GM19240 (cell line): ENCODE results near the gene MDK.
A peak's percentile ranks its signal among the peaks of the same experiment; 100 is the strongest.
"Not testable (repeated sequence)": the region's sequence is repeated elsewhere in the genome, so short reads cannot be mapped to it uniquely, and the experiment has no call there.

Source experiments
- DNase-seq: peaks from one replicate; pipeline ENCODE4 v3.0.0; 2011; ENCODE audit warnings: low spot score; ENCODE audit not compliant: insufficient read length

Gene MDK

GRCh38 chr11:46367244-46367915 is 14.1 kb upstream of the MDK start:
- DNase-seq: no peak

GRCh38 chr11:46367916-46368267 is 13.6 kb upstream of the MDK start:
- DNase-seq: no peak

- no peak for DNase-seq
These were observed 11.9 kb upstream of the MDK start for GRCh38 chr11:46369458-46370152.

GRCh38 chr11:46370253-46370652 is 11.2 kb upstream of the MDK start:
- no peak for DNase-seq

- DNase-seq: not testable (repeated sequence)
These were observed 10.2 kb upstream of the MDK start for GRCh38 chr11:46371262-46371661.

- no peak for DNase-seq
These were observed 9.4 kb upstream of the MDK start for GRCh38 chr11:46372086-46372485.

GRCh38 chr11:46372501-46372900 is 9.0 kb upstream of the MDK start:
- DNase-seq: not testable (repeated sequence)

- DNase-seq: no peak
These were observed 7.4 kb upstream of the MDK start for GRCh38 chr11:46373787-46374740.

- no peak for DNase-seq
These were observed 6.7 kb upstream of the MDK start for GRCh38 chr11:46374815-46375214.

GRCh38 chr11:46375392-46376101 is 5.9 kb upstream of the MDK start:
- DNase-seq: no peak

GRCh38 chr11:46376258-46377050 is 5.0 kb upstream of the MDK start:
- DNase-seq: no peak

- no peak for DNase-seq
These were observed 4.2 kb upstream of the MDK start for GRCh38 chr11:46377290-46377689.

- no peak for DNase-seq
These were observed 3.6 kb upstream of the MDK start for GRCh38 chr11:46377831-46378230.

- no peak for DNase-seq
These were observed 3.2 kb upstream of the MDK start for GRCh38 chr11:46378296-46378695.

GRCh38 chr11:46378811-46379481 is 2.5 kb upstream of the MDK start:
- no peak for DNase-seq

- not testable (repeated sequence) for DNase-seq
These were observed 1.8 kb upstream of the MDK start for GRCh38 chr11:46379482-46380293.

GRCh38 chr11:46380340-46381047 is 975 bp upstream of the MDK start:
- peak; percentile 48 for DNase-seq

- DNase-seq: no peak
These were observed 563 bp downstream of the MDK start for GRCh38 chr11:46381819-46382645.
